Measurements from ENCODE around the gene ZNF532.

ZNF532 gene

GRCh38 chr18:59006461-59007067, 141.9 kb downstream of the ZNF532 start:
- Histone ChIP-seq H3K4me1 (ENCODE audit: insufficient read depth, low read length, severe bottlenecking) (peaks cover 17% of the 10 kb centered on the region), H2AFZ (ENCODE audit: low read length) (no peak overlapping the region), H3K9me3 (ENCODE audit: low read length) (no peaks in the 10 kb centered on the region), H3K9ac (ENCODE audit: low read length) (no peak overlapping the region), H3K4me3 (ENCODE audit: low read depth, low read length, poor library complexity, severe bottlenecking) (no peak overlapping the region), H3K4me2 (ENCODE audit: low read length) (no peak overlapping the region), H4K20me1 (ENCODE audit: insufficient read depth, low read length) (no peaks in the 10 kb centered on the region), H3K79me2 (ENCODE audit: insufficient read depth, low read length) (no peaks in the 10 kb centered on the region), H3K36me3 (ENCODE audit: insufficient read depth, low read length) (no peaks in the 10 kb centered on the region), H3F3A (ENCODE audit: insufficient read depth, low read length) (no peaks in the 10 kb centered on the region), H3K27ac (ENCODE audit: low read depth, low read length, poor library complexity, severe bottlenecking) (no peak overlapping the region), H3K27me3 (ENCODE audit: insufficient read depth, low read length) (no peaks in the 10 kb centered on the region), H3K9me2 (ENCODE audit: low read depth, low read length) (no peaks in the 10 kb centered on the region)
- TF ChIP-seq CTCF (IDR thresholded peaks at IDR 0.05; ENCODE audit: low read length): no peak
- no peak for TF ChIP-seq EZH2 (IDR thresholded peaks at IDR 0.05; ENCODE audit: borderline replicate concordance, low read length)

- TF ChIP-seq EZH2 (IDR thresholded peaks at IDR 0.05; ENCODE audit: borderline replicate concordance, low read length): no peak
- TF ChIP-seq CTCF (IDR thresholded peaks at IDR 0.05; ENCODE audit: low read length): peak; percentile 14; the same call in 1 of the 2 replicates
- peaks cover 32% of the 10 kb centered on the region for H3K4me1 ChIP-seq (ENCODE audit: insufficient read depth, low read length, severe bottlenecking)
- H3K79me2 ChIP-seq (ENCODE audit: insufficient read depth, low read length): no peaks in the 10 kb centered on the region
- H3K27me3 ChIP-seq (ENCODE audit: insufficient read depth, low read length): no peaks in the 10 kb centered on the region
- H4K20me1 ChIP-seq (ENCODE audit: insufficient read depth, low read length): no peaks in the 10 kb centered on the region
- H3K36me3 ChIP-seq (ENCODE audit: insufficient read depth, low read length): no peaks in the 10 kb centered on the region
- peak overlapping the region; percentile 11; the same call in 1 of the 2 replicates for H3K9ac ChIP-seq (ENCODE audit: low read length)
- H3F3A ChIP-seq (ENCODE audit: insufficient read depth, low read length): no peaks in the 10 kb centered on the region
- peak overlapping the region; percentile 38 for H3K4me3 ChIP-seq (ENCODE audit: low read depth, low read length, poor library complexity, severe bottlenecking)
- no peaks in the 10 kb centered on the region for H3K9me3 ChIP-seq (ENCODE audit: low read length)
- peak overlapping the region; percentile 40 for H3K4me2 ChIP-seq (ENCODE audit: low read length)
- no peaks in the 10 kb centered on the region for H3K9me2 ChIP-seq (ENCODE audit: low read depth, low read length)
- H3K27ac ChIP-seq (ENCODE audit: low read depth, low read length, poor library complexity, severe bottlenecking): no peak overlapping the region
- H2AFZ ChIP-seq (ENCODE audit: low read length): no peak overlapping the region
Measured at GRCh38 chr18:59008302-59008974, 143.8 kb downstream of the ZNF532 start.

GRCh38 chr18:59009846-59010245, 145.2 kb downstream of the ZNF532 start:
- Histone ChIP-seq H3K4me3 (ENCODE audit: low read depth, low read length, poor library complexity, severe bottlenecking) (no peak overlapping the region), H3K36me3 (ENCODE audit: insufficient read depth, low read length) (no peaks in the 10 kb centered on the region), H3K27me3 (ENCODE audit: insufficient read depth, low read length) (no peaks in the 10 kb centered on the region), H2AFZ (ENCODE audit: low read length) (no peak overlapping the region), H3K27ac (ENCODE audit: low read depth, low read length, poor library complexity, severe bottlenecking) (no peak overlapping the region), H3K79me2 (ENCODE audit: insufficient read depth, low read length) (no peaks in the 10 kb centered on the region), H3K9me2 (ENCODE audit: low read depth, low read length) (no peaks in the 10 kb centered on the region), H4K20me1 (ENCODE audit: insufficient read depth, low read length) (no peaks in the 10 kb centered on the region), H3K9me3 (ENCODE audit: low read length) (no peaks in the 10 kb centered on the region), H3F3A (ENCODE audit: insufficient read depth, low read length) (no peaks in the 10 kb centered on the region), H3K4me2 (ENCODE audit: low read length) (no peak overlapping the region), H3K4me1 (ENCODE audit: insufficient read depth, low read length, severe bottlenecking) (peaks cover 32% of the 10 kb centered on the region), H3K9ac (ENCODE audit: low read length) (no peak overlapping the region)
- TF ChIP-seq EZH2 (IDR thresholded peaks at IDR 0.05; ENCODE audit: borderline replicate concordance, low read length): no peak
- no peak for TF ChIP-seq CTCF (IDR thresholded peaks at IDR 0.05; ENCODE audit: low read length)

Measured in OCI-LY1 (cell line).